ENCODE measurements around the gene TMEM209.
A peak's percentile ranks its signal among the peaks of the same experiment; 100 is the strongest.
"Not testable (repeated sequence)": the region's sequence is repeated elsewhere in the genome, so short reads cannot be mapped to it uniquely, and the experiment has no call there.

TMEM209 gene

DNA sequence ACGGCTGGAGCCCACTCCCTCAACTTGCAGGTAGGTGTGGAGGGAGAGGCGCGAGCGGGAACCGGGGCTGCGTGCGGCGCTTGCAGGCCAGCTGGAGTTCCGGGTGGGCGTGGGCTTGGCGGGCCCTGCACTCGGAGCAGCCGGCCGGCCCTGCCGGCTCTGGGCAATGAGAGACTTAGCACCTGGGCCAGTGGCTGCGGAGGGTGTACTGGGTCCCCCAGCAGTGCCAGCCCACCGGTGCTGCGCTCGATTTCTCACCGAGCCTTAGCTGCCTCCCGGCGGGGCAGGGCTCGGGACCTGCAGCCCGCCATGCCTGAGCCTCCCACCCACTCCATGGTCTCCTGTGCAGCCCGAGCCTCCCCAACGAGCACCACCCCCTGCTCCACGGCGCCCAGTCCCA is 24.8 kb upstream of the TMEM209 start:
- H3K4me1 ChIP-seq (ENCODE audit: control insufficient read depth, insufficient read depth, low read length); H3K36me3 ChIP-seq (ENCODE audit: control insufficient read depth, insufficient read depth, low read length); H3K9ac ChIP-seq (ENCODE audit: low read length); H3K27ac ChIP-seq (ENCODE audit: low read depth, low read length); H3K27me3 ChIP-seq (ENCODE audit: control insufficient read depth, insufficient read depth, low read length); H3K4me3 ChIP-seq (ENCODE audit: low read length): not testable (repeated sequence)

DNA sequence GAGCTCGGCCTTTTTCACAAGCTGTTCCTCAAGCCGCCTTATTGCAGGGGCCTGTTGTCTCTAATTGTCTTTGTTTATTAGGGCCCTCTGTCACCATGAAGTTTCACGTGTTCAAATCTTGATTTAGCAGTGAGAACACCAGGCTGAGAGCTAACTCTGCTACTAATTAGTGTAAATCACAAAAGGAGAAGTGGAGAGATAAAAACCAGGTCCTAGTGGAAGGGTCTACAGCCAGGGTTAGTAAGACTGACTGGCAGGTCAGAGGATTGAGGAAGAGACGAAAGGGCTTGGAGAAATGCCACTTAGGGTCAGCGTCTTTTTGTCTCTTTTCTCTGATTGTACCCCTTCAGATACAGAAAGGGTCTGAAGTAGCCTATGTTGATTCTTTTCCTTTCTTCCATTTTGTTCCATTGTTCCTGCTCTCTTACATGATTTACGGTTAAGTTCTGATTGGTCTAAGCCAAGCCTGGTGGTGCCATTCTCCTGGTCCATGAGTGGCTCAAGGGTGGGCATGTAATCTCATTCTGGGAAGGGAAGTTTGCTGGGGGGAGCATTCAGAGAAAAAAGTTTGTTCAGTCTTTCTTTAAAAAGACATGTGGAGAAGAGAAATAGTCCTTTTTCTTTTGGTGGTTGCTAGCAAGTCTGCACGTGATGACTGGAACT is 23.8 kb upstream of the TMEM209 start:
- Histone ChIP-seq H3K36me3 (ENCODE audit: control insufficient read depth, insufficient read depth, low read length) (no peaks in the 10 kb centered on the region), H3K4me1 (ENCODE audit: control insufficient read depth, insufficient read depth, low read length) (peaks cover 6% of the 10 kb centered on the region), H3K27me3 (ENCODE audit: control insufficient read depth, insufficient read depth, low read length) (no peaks in the 10 kb centered on the region), H3K4me3 (ENCODE audit: low read length) (no peak overlapping the region), H3K9ac (ENCODE audit: low read length) (no peak overlapping the region), H3K27ac (ENCODE audit: low read depth, low read length) (peak overlapping the region; percentile 6)

DNA sequence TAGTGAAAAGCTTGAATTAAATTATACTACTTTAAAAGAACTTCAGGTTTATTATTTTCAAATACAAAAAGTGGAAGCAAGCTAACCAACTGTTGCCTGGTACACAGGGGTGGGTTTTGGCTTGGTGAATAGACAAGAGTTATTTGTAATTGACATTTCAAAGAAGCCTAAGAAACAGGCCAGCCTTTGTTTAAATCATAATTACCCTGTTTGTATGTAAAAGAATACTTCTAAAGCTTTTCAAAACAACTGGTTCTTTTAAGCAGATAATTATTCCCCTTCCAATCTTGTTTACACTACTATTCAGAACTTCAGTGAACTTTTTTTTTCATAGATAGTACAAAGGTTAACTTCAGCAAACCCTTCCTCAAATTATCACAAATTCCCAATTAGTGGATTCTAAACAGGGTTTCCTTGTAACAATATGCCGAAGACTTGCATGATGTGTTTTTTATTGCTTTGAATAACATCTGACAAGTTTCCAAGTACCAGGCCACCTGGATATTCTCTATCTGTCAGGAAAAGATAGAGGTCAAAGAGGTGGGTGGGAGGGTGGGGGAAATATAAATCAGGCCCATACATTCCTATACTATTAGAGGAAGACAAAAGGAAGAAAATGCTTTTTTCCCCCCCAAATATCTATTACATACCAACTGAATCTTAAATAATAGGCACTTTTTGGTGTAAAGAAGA is 22.8 kb upstream of the TMEM209 start:
- Histone ChIP-seq H3K27ac (ENCODE audit: low read depth, low read length) (peak overlapping the region; percentile 6), H3K4me3 (ENCODE audit: low read length) (no peak overlapping the region), H3K9ac (ENCODE audit: low read length) (no peak overlapping the region), H3K4me1 (ENCODE audit: control insufficient read depth, insufficient read depth, low read length) (peaks cover 6% of the 10 kb centered on the region), H3K27me3 (ENCODE audit: control insufficient read depth, insufficient read depth, low read length) (no peaks in the 10 kb centered on the region), H3K36me3 (ENCODE audit: control insufficient read depth, insufficient read depth, low read length) (no peaks in the 10 kb centered on the region)

DNA sequence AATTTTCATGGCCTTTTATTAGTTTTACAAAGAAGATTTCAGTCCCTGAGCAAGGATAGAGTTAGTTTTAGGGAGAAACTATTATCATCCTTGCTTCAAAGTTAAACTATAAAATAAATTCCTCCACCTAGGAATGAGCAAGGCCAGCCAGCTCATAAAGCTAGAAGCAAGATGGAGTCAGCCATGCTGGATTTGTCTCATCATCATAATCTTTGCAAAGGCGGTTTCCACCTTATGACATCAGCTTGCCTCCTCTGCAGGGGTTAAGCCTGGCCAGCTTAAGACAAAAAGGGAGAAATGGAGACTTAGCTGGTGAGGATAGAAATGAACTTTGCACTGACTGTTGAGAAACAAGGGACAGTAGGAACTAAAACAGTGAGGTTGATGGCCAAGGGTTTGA is 21.1 kb upstream of the TMEM209 start:
- H3K27me3 ChIP-seq (ENCODE audit: control insufficient read depth, insufficient read depth, low read length), result no peaks in the 10 kb centered on the region
- no peaks in the 10 kb centered on the region for H3K36me3 ChIP-seq (ENCODE audit: control insufficient read depth, insufficient read depth, low read length)
- H3K4me3 ChIP-seq (ENCODE audit: low read length), result no peak overlapping the region
- H3K4me1 ChIP-seq (ENCODE audit: control insufficient read depth, insufficient read depth, low read length), result peaks cover 6% of the 10 kb centered on the region
- no peak overlapping the region for H3K9ac ChIP-seq (ENCODE audit: low read length)
- H3K27ac ChIP-seq (ENCODE audit: low read depth, low read length), result no peak overlapping the region

DNA sequence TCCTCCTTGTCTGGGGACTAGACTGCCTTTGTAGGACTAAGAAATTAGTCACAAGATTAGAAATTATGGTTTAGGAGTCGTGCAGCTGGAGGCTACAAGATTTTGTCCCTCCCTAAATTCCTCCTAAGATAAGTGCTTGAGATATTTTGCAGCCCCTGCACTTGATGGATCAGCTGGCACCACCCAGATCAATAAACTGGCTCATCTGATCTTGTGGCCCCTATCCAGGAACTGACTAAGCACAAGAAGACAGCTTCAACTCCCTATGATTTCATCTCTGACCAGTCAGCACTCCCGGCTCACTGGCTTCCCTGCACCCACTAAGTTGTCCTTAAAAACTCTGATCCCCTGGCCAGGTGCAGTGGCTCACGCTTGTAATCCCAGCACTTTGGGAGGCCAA is 19.7 kb upstream of the TMEM209 start:
- not testable (repeated sequence) for H3K4me3 ChIP-seq (ENCODE audit: low read length); H3K36me3 ChIP-seq (ENCODE audit: control insufficient read depth, insufficient read depth, low read length); H3K4me1 ChIP-seq (ENCODE audit: control insufficient read depth, insufficient read depth, low read length); H3K9ac ChIP-seq (ENCODE audit: low read length); H3K27ac ChIP-seq (ENCODE audit: low read depth, low read length); H3K27me3 ChIP-seq (ENCODE audit: control insufficient read depth, insufficient read depth, low read length)

DNA sequence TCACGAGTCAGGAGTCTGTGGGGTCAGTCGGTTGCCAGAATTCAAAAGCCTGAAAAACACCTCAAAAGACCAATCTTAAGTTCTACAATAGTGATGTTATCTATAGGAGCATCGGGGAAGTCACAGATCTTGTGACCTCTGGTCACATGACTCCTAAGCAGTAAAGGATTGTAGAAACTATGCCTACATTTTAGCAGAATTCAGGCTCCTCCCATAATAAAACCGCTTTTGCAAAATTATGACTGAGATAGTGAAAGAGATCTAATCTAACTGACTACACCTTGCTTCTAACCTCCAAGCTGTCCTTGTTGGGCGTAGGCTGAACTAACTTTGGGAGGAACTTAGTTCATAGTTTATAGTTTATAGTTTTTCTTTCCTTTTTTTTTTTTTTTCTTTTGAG is 19.0 kb upstream of the TMEM209 start:
- Histone ChIP-seq H3K27me3 (ENCODE audit: control insufficient read depth, insufficient read depth, low read length) (no peaks in the 10 kb centered on the region), H3K36me3 (ENCODE audit: control insufficient read depth, insufficient read depth, low read length) (no peaks in the 10 kb centered on the region), H3K4me3 (ENCODE audit: low read length) (no peak overlapping the region), H3K9ac (ENCODE audit: low read length) (no peak overlapping the region), H3K27ac (ENCODE audit: low read depth, low read length) (no peak overlapping the region), H3K4me1 (ENCODE audit: control insufficient read depth, insufficient read depth, low read length) (peaks cover 6% of the 10 kb centered on the region)

DNA sequence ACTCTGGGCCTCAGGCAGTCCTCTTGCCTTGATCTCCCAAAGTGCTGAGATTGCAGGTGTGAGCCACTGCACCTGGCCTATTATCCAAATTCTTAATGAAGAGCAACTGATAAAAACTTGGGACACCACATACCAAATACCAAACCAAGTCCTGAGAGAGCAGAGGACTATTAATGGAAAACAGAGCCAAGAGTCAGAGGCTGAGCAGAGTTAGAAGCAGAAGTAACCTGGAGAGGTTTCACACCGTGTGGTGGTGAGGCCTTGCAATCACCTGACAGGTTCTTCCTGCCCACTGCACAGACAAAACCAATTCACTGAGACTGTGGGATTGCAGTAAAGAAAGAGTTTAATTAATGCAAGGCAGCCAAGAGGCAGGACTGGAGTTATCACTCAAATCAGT is 18.4 kb upstream of the TMEM209 start:
- H3K4me3 ChIP-seq (ENCODE audit: low read length), result no peak overlapping the region
- no peaks in the 10 kb centered on the region for H3K27me3 ChIP-seq (ENCODE audit: control insufficient read depth, insufficient read depth, low read length)
- no peak overlapping the region for H3K27ac ChIP-seq (ENCODE audit: low read depth, low read length)
- H3K9ac ChIP-seq (ENCODE audit: low read length), result no peak overlapping the region
- no peaks in the 10 kb centered on the region for H3K36me3 ChIP-seq (ENCODE audit: control insufficient read depth, insufficient read depth, low read length)
- H3K4me1 ChIP-seq (ENCODE audit: control insufficient read depth, insufficient read depth, low read length), result peaks cover 6% of the 10 kb centered on the region

DNA sequence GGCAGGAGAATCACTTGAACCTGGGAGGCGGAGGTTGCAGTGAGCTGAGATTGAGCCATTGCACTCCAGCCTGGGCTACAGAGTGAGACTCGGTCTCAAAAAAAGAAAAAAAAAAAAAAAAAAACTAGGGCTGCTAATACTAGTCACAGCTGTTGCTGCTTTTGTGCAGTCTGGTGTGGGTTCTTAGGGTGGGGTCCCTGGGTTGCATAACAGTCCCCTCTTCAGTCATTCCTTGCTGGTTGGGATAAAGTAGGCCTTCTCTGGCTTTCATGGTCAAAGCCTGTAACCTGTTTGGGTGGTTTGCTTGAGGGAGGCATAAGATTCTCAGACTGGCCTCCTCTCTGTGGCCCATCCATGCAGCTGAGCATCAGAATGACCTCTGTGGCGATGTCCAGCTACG is 16.5 kb upstream of the TMEM209 start:
- Histone ChIP-seq H3K4me1 (ENCODE audit: control insufficient read depth, insufficient read depth, low read length) (no peaks in the 10 kb centered on the region), H3K36me3 (ENCODE audit: control insufficient read depth, insufficient read depth, low read length) (no peaks in the 10 kb centered on the region), H3K27ac (ENCODE audit: low read depth, low read length) (no peak overlapping the region), H3K27me3 (ENCODE audit: control insufficient read depth, insufficient read depth, low read length) (no peaks in the 10 kb centered on the region), H3K9ac (ENCODE audit: low read length) (no peak overlapping the region), H3K4me3 (ENCODE audit: low read length) (no peak overlapping the region)

DNA sequence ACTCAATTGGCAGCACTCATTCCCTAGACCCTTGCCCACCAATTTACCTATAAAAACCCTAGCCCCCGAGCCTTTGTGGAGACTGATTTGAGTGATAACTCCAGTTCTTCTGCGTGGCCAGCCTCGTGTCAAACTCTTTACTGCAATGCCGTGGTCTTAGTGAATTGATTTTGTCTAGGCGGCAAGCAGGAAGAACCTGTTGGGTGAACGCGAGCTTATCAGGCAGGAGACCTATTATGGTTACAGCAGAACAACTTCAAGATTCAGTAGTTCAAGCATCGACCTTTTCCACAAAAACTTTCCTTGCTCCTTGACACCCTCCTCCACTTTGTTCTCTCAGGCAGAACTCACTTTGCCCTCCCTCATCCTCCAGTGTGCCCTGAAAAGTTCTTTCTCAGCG is 14.7 kb upstream of the TMEM209 start:
- Histone ChIP-seq H3K27me3 (ENCODE audit: control insufficient read depth, insufficient read depth, low read length) (no peaks in the 10 kb centered on the region), H3K36me3 (ENCODE audit: control insufficient read depth, insufficient read depth, low read length) (no peaks in the 10 kb centered on the region), H3K4me3 (ENCODE audit: low read length) (no peak overlapping the region), H3K27ac (ENCODE audit: low read depth, low read length) (no peak overlapping the region), H3K4me1 (ENCODE audit: control insufficient read depth, insufficient read depth, low read length) (no peaks in the 10 kb centered on the region), H3K9ac (ENCODE audit: low read length) (no peak overlapping the region)

DNA sequence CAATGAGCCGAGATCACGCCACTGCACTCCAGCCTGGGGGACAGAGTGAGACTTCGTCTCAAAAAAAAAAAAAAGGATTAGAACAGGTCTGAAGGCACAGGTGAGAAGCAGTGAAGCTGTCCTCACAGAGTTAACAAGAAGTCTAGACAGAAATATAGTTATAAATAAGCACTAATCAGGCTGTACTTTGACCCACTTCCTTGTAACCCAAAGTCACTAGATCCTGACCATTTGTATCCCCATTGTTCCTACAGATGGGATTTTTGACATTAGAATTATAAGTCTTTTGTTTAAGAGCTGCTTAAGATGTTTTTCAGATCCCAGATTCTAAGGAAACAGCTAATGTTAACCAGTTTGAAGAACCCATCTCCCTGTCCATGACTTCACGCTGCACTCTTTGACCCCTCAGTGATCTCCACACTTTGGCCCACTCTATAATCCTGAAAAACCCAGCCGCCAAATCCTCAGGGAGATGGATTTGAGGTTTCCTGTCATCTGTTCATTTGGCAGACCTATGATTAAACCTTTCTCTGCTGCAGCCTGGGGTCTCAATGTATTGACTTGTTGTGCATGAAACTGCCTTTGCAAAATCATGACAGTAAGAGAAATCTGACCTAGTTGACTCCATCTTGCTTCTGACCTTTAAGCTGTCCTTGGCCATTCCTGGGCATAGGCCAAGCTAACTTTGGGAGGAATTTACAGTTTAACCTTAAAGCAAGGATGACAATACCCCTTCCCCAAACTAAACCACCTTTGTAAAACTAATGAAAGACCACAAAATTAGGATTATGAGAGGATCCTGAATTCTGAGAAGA is 13.8 kb upstream of the TMEM209 start:
- no peaks in the 10 kb centered on the region for H3K27me3 ChIP-seq (ENCODE audit: control insufficient read depth, insufficient read depth, low read length)
- H3K9ac ChIP-seq (ENCODE audit: low read length), result no peak overlapping the region
- no peak overlapping the region for H3K27ac ChIP-seq (ENCODE audit: low read depth, low read length)

DNA sequence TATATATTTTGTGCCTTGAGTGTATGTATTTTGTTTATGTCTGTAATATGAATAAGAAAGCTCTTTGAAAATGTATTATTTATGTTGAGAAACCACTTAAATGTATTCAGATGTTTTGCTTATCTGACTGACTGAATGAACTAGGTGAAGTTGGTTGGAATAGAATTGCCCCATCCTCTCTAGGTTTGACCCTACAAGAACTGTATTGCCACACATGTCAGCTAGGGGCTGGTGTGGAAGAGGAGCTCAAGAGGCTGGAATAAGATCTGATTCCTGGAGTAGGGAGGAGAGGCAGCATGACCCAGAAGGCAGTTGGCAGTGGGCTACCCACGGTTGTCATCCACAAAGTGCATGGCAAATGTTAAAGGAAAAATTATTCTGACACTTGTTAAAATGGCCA is 11.5 kb upstream of the TMEM209 start:
- H3K27ac ChIP-seq (ENCODE audit: low read depth, low read length), result no peak overlapping the region
- H3K36me3 ChIP-seq (ENCODE audit: control insufficient read depth, insufficient read depth, low read length), result no peaks in the 10 kb centered on the region
- no peaks in the 10 kb centered on the region for H3K4me1 ChIP-seq (ENCODE audit: control insufficient read depth, insufficient read depth, low read length)
- no peaks in the 10 kb centered on the region for H3K27me3 ChIP-seq (ENCODE audit: control insufficient read depth, insufficient read depth, low read length)
- H3K9ac ChIP-seq (ENCODE audit: low read length), result no peak overlapping the region
- no peak overlapping the region for H3K4me3 ChIP-seq (ENCODE audit: low read length)

More for the DNA sequence above, 13.8 kb upstream of the TMEM209 start:
- Histone ChIP-seq H3K4me1 (ENCODE audit: control insufficient read depth, insufficient read depth, low read length) (no peaks in the 10 kb centered on the region), H3K4me3 (ENCODE audit: low read length) (no peak overlapping the region), H3K36me3 (ENCODE audit: control insufficient read depth, insufficient read depth, low read length) (no peaks in the 10 kb centered on the region)

DNA sequence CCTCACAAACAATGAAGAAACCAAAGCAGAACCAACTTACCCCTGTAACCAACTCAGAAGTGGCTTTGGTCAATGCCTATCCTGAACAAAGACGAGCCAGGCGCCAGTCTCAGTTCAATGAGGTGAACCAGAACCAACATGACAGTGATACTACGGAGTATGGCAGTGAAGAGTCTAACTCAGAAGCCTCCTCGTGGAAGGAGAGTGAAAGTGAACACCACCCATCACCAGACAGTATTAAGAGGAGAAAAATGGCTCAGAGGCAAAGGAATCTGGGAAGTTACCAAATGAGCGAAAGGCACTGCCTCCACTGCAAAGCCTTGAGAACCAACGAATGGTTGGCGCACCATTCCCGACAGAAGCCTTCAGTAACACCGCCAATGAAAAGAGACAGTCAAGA is 10.8 kb upstream of the TMEM209 start:
- Histone ChIP-seq H3K27me3 (ENCODE audit: control insufficient read depth, insufficient read depth, low read length) (no peaks in the 10 kb centered on the region), H3K4me3 (ENCODE audit: low read length) (no peak overlapping the region), H3K27ac (ENCODE audit: low read depth, low read length) (no peak overlapping the region), H3K4me1 (ENCODE audit: control insufficient read depth, insufficient read depth, low read length) (no peaks in the 10 kb centered on the region), H3K9ac (ENCODE audit: low read length) (no peak overlapping the region), H3K36me3 (ENCODE audit: control insufficient read depth, insufficient read depth, low read length) (no peaks in the 10 kb centered on the region)

Data from rectal smooth muscle tissue (tissue), 1 donor.